GM21381 (cell line): ENCODE measurements around the gene ENTHD1.

Source experiments
- ATAC-seq: cut with Tn5 transposase; IDR thresholded peaks from one replicate; pipeline ENCODE4 v1.9.1; 2021; ENCODE audit warnings: mild to moderate bottlenecking, moderate library complexity; ENCODE audit not compliant: unreplicated experiment

Gene ENTHD1

DNA sequence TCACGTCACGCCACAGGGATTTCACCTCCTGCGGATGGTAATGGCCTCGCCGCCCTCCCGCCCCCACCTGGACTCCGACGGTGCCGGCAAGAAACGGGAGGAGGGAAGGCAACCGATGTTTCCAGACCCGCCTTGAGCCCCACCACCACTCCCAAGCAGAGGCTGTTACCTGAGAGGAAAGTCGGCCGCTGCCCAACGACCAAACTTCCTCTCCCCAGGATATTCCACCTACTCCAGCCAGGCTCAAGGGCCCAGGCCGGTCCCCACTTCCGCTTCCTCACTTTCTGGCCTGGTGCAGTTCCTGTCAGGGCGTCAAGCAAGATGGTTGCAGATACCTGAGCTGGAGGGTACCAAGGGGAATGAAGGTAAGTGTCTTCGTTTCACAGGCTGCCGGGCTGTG lies at the start of gene ENTHD1:
Gene ENTHD1 (minus strand): TSS at position 235 of the 400 bp plus-strand sequence. CDS start 6,012 bp downstream, outside the sequence.
- no peak for ATAC-seq

- ATAC-seq = no peak
Observed at GRCh38 chr22:39943337-39943736, 49.8 kb upstream of the ENTHD1 start.

GRCh38 chr22:39942439-39943230 lies 49.1 kb upstream of the ENTHD1 start:
- ATAC-seq = no peak

- no peak for ATAC-seq
Observed at GRCh38 chr22:39941601-39942000, 48.0 kb upstream of the ENTHD1 start.

GRCh38 chr22:39940757-39941305 lies 47.3 kb upstream of the ENTHD1 start:
- ATAC-seq = no peak

DNA sequence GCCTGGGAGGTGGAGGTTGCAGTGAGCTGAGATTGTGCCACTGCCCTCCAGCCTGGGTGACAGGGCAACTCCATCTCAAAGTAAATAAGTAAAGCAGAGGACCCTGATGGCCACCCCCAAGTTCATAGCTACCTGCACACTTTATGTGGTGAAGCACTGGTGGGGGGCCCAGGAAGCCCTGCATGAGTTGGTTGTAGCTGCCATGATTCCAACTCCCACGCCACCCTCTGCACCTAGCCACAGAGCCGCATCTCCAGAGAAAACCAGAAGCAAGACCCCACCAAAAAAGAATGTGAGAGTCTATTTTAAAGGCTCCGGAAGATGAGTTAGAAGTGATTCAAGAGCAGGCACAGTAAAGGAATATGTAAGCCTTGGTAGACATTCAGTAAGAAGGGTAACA lies 46.3 kb upstream of the ENTHD1 start:
- ATAC-seq = no peak

GRCh38 chr22:39938509-39939111 lies 45.0 kb upstream of the ENTHD1 start:
- ATAC-seq = no peak

GRCh38 chr22:39937906-39938305 lies 44.3 kb upstream of the ENTHD1 start:
- ATAC-seq = no peak

- ATAC-seq = no peak
Observed at GRCh38 chr22:39936523-39937145, 43.1 kb upstream of the ENTHD1 start.

DNA sequence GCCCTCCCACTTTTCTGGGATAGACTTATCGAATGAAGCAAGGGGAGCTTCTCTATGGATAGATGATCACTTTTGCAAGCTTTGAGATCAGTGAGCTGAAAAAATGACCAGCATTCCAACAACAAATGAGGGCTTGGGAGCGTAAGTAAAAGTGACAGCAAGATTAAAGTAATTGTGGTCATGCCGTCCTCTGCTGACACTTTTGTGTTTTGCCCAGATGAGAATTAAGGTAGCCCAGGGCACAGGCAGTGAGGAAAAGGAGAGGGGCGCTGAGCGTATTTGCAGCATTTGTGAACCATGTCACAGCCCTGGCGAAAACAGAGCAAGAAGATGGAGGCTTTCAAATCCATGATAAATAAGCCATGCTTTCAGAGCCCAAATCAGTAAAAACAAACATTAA lies 42.1 kb upstream of the ENTHD1 start:
- ATAC-seq = no peak

DNA sequence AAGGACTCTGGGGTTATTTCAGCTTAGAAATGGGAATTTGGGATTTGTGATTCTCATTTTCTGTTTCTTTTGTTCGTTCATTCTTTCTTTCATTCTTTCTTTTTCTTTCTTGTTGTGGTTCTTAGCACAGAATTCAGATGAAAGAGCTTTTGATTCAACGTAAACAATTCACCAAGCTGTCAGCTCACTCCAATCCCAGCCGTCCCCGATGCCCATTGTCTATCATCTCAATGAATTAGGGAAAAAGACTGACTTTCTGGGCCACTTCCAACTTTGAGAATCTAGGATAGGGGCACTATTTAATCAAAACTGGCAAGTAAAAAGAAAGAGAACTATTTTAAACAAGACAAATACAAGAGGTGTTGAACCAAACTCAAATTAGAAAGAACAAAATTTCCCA lies 41.6 kb upstream of the ENTHD1 start:
- ATAC-seq = no peak

GRCh38 chr22:39933741-39934140 lies 40.2 kb upstream of the ENTHD1 start:
- ATAC-seq = no peak

DNA sequence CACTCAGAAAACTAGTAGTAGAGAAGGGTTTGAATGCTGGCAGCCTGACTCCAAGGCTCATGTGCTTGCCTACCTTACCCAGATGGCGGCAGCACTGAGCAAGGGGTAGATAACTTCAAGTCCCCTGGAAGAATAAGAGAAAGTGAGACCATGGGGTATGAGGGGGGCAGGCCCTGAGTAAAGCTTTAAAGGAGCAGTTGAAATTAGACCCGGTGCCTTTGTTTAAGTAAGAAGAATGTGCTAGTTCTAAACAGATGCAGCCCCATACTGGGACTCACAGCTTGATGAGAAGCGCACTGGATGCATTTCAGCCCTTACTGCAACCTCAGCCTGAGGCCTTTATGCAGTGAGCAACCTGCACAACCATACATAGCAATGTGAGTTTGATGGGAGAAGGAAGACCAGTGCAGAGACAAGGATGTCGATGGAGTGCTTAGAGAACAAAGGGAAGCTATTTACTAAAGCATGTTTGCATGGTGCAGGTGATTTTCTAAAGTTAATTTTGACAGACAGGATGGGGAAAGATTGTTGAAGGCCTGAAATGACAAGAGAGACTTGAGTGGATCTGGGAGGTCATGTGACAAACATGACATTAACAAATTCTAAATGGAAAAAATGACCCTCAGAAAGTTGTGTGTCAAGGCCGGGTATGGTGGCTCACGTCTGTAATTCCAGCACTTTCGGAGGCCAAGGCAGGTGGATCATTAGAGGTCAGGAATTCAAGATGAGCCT lies 39.5 kb upstream of the ENTHD1 start:
- ATAC-seq = no peak

- no peak for ATAC-seq
Observed at GRCh38 chr22:39932166-39932565, 38.6 kb upstream of the ENTHD1 start.

- no peak for ATAC-seq
Observed at GRCh38 chr22:39931251-39931650, 37.7 kb upstream of the ENTHD1 start.

DNA sequence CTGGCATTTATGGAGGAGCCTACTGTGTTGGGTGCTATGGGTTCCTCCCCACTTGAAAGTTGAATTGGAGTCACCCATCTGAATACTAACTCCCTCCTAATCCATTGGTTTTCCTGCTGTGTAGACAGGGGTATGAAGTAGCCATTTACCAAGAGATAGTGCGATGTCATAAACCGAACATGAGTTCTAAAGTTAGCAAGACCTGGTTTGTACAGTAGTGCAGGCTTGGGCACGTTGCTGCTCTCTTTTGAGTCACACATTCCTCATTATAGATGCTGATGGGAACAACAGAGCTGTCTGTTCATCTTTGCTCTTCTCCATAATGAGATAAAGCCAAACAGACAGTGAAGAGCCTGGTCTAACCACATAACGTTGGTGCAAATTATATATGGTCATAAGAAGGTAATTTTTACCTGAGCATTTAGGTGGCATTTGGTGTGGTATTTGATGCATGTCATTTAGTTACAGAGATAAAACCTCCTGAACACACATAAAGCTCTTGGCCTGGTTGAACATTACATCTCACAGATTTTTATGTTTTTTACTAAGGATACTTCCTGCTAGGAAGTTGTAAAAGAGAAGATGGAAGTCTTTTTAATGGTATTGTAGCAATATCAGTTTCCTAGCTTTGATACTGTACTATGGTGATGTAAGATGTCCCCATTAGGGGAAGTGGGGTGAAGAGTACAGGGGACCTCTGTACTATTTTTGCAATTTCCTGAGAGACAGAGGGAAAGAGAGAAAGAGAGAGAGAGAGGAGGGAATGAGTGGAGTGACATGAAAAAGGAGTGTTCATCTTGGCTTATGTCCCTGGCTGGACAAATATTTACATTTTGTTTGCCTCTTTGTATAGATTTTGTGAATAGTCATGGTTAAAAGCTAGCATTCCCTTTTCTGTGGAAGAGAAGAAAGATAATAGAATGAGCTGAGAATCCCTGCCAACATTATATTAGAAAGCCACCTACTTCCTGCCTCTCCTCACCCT lies 35.3 kb upstream of the ENTHD1 start:
- no peak for ATAC-seq

- no peak for ATAC-seq
Observed at GRCh38 chr22:39927544-39927943, 34.0 kb upstream of the ENTHD1 start.

GRCh38 chr22:39926753-39927152 lies 33.2 kb upstream of the ENTHD1 start:
- ATAC-seq = no peak

DNA sequence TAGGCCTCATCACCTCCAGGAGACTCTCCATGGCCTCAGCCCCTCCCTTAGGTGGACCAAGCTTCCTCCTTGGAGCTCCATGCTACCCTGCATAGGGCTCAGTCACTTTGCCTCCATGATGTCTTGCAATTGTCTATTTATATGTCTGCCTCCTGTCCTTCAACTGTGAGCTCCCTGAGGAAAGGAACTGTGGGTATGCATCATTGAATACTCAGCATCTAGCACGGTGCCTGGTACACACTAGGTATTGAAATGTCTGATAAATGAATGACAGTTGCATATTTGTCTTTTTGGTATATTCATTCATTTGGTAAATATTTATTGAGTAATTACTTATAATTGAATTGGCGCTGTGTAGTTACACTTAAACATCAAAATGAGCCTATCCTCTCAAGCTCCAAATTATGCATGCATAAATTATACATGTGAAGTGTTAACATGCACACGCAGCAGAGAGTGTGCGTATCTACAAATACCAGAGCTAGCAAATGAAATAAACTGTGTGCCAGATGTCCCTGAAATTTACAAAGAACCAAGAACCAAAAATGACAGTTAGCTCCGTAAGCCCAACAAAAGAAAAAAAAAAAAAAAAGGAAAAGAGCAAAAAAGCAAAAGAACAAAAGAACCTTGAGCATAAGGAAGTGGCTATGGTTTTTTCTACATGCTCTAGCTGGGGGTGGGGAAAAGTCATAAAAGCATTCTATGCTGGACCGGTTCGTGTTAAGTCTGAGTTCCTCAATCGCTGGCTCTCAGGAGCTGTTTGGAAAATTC lies 32.5 kb upstream of the ENTHD1 start:
- ATAC-seq = no peak
